Ishikawa (cell line): Measurements from ENCODE around the gene GPR87.

Experiments used
- CEBPB ChIP-seq: IDR thresholded peaks from 2 replicates; pipeline ENCODE4 v1.6.1; 2012
- CREB1 ChIP-seq: IDR thresholded peaks from 2 replicates; pipeline ENCODE4 v1.6.1; 2012; ENCODE audit warnings: low read depth
- EP300 ChIP-seq: IDR thresholded peaks from 2 replicates; pipeline ENCODE4 v1.6.1; 2012; ENCODE audit warnings: borderline replicate concordance
- FOXM1 ChIP-seq: IDR thresholded peaks from 2 replicates; pipeline ENCODE4 v1.6.1; 2012; ENCODE audit warnings: low read depth, borderline replicate concordance
- RAD21 ChIP-seq: IDR thresholded peaks from 2 replicates; pipeline ENCODE4 v1.6.1; 2012; ENCODE audit warnings: low read depth
- TAF1 ChIP-seq: IDR thresholded peaks from 2 replicates; pipeline ENCODE4 v1.6.1; 2012; ENCODE audit warnings: low read depth, mild to moderate bottlenecking
- TCF12 ChIP-seq: IDR thresholded peaks from 2 replicates; pipeline ENCODE4 v1.6.1; 2012; ENCODE audit warnings: low read depth
- TEAD4 ChIP-seq: IDR thresholded peaks from 2 replicates; pipeline ENCODE4 v1.6.1; 2012
- YY1 ChIP-seq: IDR thresholded peaks from 2 replicates; pipeline ENCODE4 v1.6.1; 2012; ENCODE audit warnings: low read depth
- ZBTB7A ChIP-seq: IDR thresholded peaks from 2 replicates; pipeline ENCODE4 v1.6.1; 2012; ENCODE audit warnings: low read depth
- TF ChIP-seq, protein P1 (sequence below): IDR thresholded peaks from 2 replicates; pipeline ENCODE4 v1.6.1; 2012
- TF ChIP-seq, protein P2 (sequence below): IDR thresholded peaks from 2 replicates; pipeline ENCODE4 v1.6.1; 2012; ENCODE audit warnings: low read depth, mild to moderate bottlenecking
- TF ChIP-seq, protein P3 (sequence below): IDR thresholded peaks from 2 replicates; pipeline ENCODE4 v1.6.1; 2012

DNA sequence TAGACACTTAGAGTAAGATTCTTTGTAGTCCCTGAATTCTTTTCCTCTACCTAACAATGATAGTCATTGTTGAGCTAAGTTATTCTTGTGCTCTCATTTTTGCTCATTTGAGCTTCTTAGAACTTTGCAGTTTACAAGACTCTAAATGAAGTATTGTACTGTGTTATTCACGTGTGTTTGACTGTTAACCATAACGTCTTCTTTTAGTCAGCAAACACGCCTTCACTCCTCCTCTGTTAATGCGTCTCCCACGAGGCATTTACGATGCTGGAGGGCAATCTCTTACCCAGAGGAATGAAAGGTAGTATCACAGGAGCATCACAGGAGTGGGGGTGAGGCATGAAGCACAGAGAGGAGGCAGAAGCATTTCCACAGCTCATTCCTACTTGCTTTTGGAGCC, 23.5 kb downstream of the GPR87 start:
- TF ChIP-seq TEAD4 (no peak), TCF12 (no peak), TAF1 (no peak), EP300 (no peak), RAD21 (no peak), CEBPB (no peak), ZBTB7A (no peak), CREB1 (no peak), FOXM1 (no peak), YY1 (no peak)
- TF ChIP-seq, protein P1, sequence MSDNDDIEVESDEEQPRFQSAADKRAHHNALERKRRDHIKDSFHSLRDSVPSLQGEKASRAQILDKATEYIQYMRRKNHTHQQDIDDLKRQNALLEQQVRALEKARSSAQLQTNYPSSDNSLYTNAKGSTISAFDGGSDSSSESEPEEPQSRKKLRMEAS = no peak
- TF ChIP-seq, protein P2, sequence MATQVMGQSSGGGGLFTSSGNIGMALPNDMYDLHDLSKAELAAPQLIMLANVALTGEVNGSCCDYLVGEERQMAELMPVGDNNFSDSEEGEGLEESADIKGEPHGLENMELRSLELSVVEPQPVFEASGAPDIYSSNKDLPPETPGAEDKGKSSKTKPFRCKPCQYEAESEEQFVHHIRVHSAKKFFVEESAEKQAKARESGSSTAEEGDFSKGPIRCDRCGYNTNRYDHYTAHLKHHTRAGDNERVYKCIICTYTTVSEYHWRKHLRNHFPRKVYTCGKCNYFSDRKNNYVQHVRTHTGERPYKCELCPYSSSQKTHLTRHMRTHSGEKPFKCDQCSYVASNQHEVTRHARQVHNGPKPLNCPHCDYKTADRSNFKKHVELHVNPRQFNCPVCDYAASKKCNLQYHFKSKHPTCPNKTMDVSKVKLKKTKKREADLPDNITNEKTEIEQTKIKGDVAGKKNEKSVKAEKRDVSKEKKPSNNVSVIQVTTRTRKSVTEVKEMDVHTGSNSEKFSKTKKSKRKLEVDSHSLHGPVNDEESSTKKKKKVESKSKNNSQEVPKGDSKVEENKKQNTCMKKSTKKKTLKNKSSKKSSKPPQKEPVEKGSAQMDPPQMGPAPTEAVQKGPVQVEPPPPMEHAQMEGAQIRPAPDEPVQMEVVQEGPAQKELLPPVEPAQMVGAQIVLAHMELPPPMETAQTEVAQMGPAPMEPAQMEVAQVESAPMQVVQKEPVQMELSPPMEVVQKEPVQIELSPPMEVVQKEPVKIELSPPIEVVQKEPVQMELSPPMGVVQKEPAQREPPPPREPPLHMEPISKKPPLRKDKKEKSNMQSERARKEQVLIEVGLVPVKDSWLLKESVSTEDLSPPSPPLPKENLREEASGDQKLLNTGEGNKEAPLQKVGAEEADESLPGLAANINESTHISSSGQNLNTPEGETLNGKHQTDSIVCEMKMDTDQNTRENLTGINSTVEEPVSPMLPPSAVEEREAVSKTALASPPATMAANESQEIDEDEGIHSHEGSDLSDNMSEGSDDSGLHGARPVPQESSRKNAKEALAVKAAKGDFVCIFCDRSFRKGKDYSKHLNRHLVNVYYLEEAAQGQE = no peak
- TF ChIP-seq, protein P3, sequence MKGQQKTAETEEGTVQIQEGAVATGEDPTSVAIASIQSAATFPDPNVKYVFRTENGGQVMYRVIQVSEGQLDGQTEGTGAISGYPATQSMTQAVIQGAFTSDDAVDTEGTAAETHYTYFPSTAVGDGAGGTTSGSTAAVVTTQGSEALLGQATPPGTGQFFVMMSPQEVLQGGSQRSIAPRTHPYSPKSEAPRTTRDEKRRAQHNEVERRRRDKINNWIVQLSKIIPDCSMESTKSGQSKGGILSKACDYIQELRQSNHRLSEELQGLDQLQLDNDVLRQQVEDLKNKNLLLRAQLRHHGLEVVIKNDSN = no peak
